Fibroblast of lung (primary cell): ENCODE measurements around the gene CFAP77.

Experiments
- CTCF ChIP-seq, 2 donors: IDR thresholded peaks in 1 of 2; conservative IDR thresholded peaks in 1 of 2; 1 replicate in 1 of 2; 2 replicates in 1 of 2; pipeline ENCODE4 v1.5.1; 2011 to 2012; ENCODE audit warnings: low read length in 2 of 2, control low read depth in 1 of 2, inconsistent platforms in 1 of 2, low read depth in 1 of 2, mild to moderate bottlenecking in 1 of 2
- EZH2 ChIP-seq: IDR thresholded peaks from 2 replicates; pipeline ENCODE4 v1.5.1; 2012; ENCODE audit warnings: low read length, control low read depth, mild to moderate bottlenecking; ENCODE audit errors: missing control alignments

- TF ChIP-seq CTCF (conservative IDR thresholded peaks at IDR 0.05 in 1 of 2, IDR thresholded peaks at IDR 0.05 in 1 of 2; ENCODE audit: low read depth in 1 of 2, low read length in 2 of 2), result no peak
- no peak for TF ChIP-seq EZH2
Observed at GRCh38 chr9:132369421-132369820, 40.6 kb upstream of the CFAP77 start.
